SK-N-SH (cell line): ENCODE data around the gene MED8. TPM values are rescaled to one million over a fixed set of nuclear protein-coding genes. Genes with fewer than 3 reads are reported as not detected.

Source experiments
- CTCF ChIA-PET: fragments of 300-600, 350-600 bp; formaldehyde crosslinking; extraction: SDS; loops from one replicate; lab custom pipeline; 2021; lab: Yijun Ruan, JAX
- POLR2A ChIA-PET: fragments of 350-600 bp; sonication (Branson Sonifier 250); formaldehyde crosslinking; extraction: SDS; loops from one replicate; lab custom pipeline; 2020; ENCODE audit warnings: antibody characterized with exemption, inconsistent platforms; lab: Yijun Ruan, JAX
- DNase-seq: peaks from one replicate; pipeline ENCODE4 v3.0.0; 2012
- H2AFZ ChIP-seq: fragments of 200-600 bp; sonication (generic); 2 replicates; pipeline ENCODE4 v1.8.1; 2016; ENCODE audit warnings: antibody characterized with exemption, mild to moderate bottlenecking, low read depth
- H3F3A ChIP-seq: fragments of 200-600 bp; sonication (generic); replicated peaks from 2 replicates; pipeline ENCODE3; 2016; ENCODE audit warnings: antibody characterized with exemption, mild to moderate bottlenecking; ENCODE audit not compliant: insufficient read depth
- H3K27ac ChIP-seq, 2 experiments: fragments of 200-500 bp in 1 of 2; fragments of 200-600 bp in 1 of 2; sonication (Bioruptor generic) in 1 of 2; sonication (generic), shearing (Covaris generic) in 1 of 2; 2 replicates each; pipeline versions ENCODE4 v1.5.1 to v1.6.1; 2014 to 2016; ENCODE audit warnings: low read depth in 2 of 2, inconsistent platforms in 1 of 2, low read length in 1 of 2, mild to moderate bottlenecking in 1 of 2, mixed read lengths in 1 of 2
- H3K27me3 ChIP-seq: fragments of 200-600 bp; sonication (generic), shearing (Covaris generic); 2 replicates; pipeline ENCODE4 v1.6.1; 2016; ENCODE audit warnings: mixed run types; ENCODE audit not compliant: insufficient read depth
- H3K36me3 ChIP-seq, 2 experiments: fragments of 200-500 bp in 1 of 2; fragments of 200-600 bp in 1 of 2; sonication (Bioruptor generic) in 1 of 2; sonication (generic) in 1 of 2; replicated peaks in 1 of 2; 2 replicates each; pipeline versions ENCODE3 to v1.5.1; 2014 to 2016; ENCODE audit warnings: low read length in 1 of 2, mild to moderate bottlenecking in 1 of 2; ENCODE audit not compliant: insufficient read depth in 2 of 2, control insufficient read depth in 1 of 2
- H3K4me1 ChIP-seq, 2 experiments: fragments of 200-500 bp in 1 of 2; fragments of 200-600 bp in 1 of 2; sonication (Bioruptor generic) in 1 of 2; sonication (generic), shearing (Covaris generic) in 1 of 2; 2 replicates each; pipeline versions ENCODE4 v1.5.1 to v1.6.1; 2014 to 2016; ENCODE audit warnings: low read depth in 1 of 2, low read length in 1 of 2, mixed run types in 1 of 2; ENCODE audit not compliant: insufficient read depth in 2 of 2, control insufficient read depth in 1 of 2
- H3K4me2 ChIP-seq: fragments of 200-600 bp; sonication (generic), shearing (Covaris generic); 2 replicates; pipeline ENCODE4 v1.6.1; 2017; ENCODE audit warnings: mixed run types
- H3K4me3 ChIP-seq, 2 experiments: fragments of 200-500 bp in 1 of 2; fragments of 200-600 bp in 1 of 2; sonication (Bioruptor generic) in 1 of 2; sonication (generic), shearing (Covaris generic) in 1 of 2; 2 replicates each; pipeline versions ENCODE4 v1.5.1 to v1.8.1; 2014 to 2016; ENCODE audit warnings: low read depth in 2 of 2, inconsistent platforms in 1 of 2, low read length in 1 of 2, mild to moderate bottlenecking in 1 of 2, mixed read lengths in 1 of 2, moderate library complexity in 1 of 2
- H3K79me2 ChIP-seq: fragments of 200-600 bp; sonication (generic); 2 replicates; pipeline ENCODE4 v1.8.1; 2017; ENCODE audit warnings: mild to moderate bottlenecking; ENCODE audit not compliant: insufficient read depth
- H3K9ac ChIP-seq: fragments of 200-600 bp; sonication (generic); 2 replicates; pipeline ENCODE4 v1.6.1; 2017; ENCODE audit warnings: mixed run types
- H3K9me2 ChIP-seq: fragments of 200-600 bp; sonication (generic); 2 replicates; pipeline ENCODE4 v1.6.1; 2017; ENCODE audit warnings: mixed run types
- H3K9me3 ChIP-seq: fragments of 200-600 bp; sonication (generic); 2 replicates; pipeline ENCODE4 v1.6.1; 2017; ENCODE audit warnings: mixed run types, mild to moderate bottlenecking, moderate library complexity
- H4K20me1 ChIP-seq: fragments of 200-600 bp; sonication (generic); 2 replicates; pipeline ENCODE4 v1.6.1; 2017; ENCODE audit warnings: mild to moderate bottlenecking, mixed run types; ENCODE audit not compliant: insufficient read depth
- CHD2 ChIP-seq: fragments of 150-350 bp; IDR thresholded peaks from 2 replicates; pipeline ENCODE4 v1.6.1; 2018; ENCODE audit warnings: low read length; ENCODE audit not compliant: partially characterized antibody
- EP300 ChIP-seq, 2 experiments: IDR thresholded peaks; 2 replicates each; pipeline versions ENCODE4 v1.4.0 to v1.6.1; 2012; ENCODE audit warnings: borderline replicate concordance in 1 of 2, low read depth in 1 of 2, low read length in 1 of 2
- EZH2phosphoT487 ChIP-seq: fragments of 200-600 bp; sonication (generic); IDR thresholded peaks from 2 replicates; pipeline ENCODE4 v1.6.1; 2017; ENCODE audit warnings: low read depth, mixed run types, mild to moderate bottlenecking, antibody characterized with exemption, moderate library complexity, borderline replicate concordance
- FOSL2 ChIP-seq: IDR thresholded peaks from 2 replicates; pipeline ENCODE4 v1.4.0; 2012; ENCODE audit warnings: low read depth, mild to moderate bottlenecking, moderate library complexity, borderline replicate concordance
- FOXJ3 ChIP-seq: sonication (generic); formaldehyde crosslinking; IDR thresholded peaks from 2 replicates; pipeline ENCODE4 v1.5.1; 2020; ENCODE audit warnings: mild to moderate bottlenecking, missing genetic modification reagents
- FOXM1 ChIP-seq: IDR thresholded peaks from 2 replicates; pipeline ENCODE4 v1.4.0; 2012; ENCODE audit warnings: low read depth, mild to moderate bottlenecking
- GABPA ChIP-seq: IDR thresholded peaks from 2 replicates; pipeline ENCODE4 v1.4.0; 2012; ENCODE audit warnings: low read depth, mild to moderate bottlenecking
- NRF1 ChIP-seq: IDR thresholded peaks from 2 replicates; pipeline ENCODE4 v1.6.1; 2012; ENCODE audit warnings: low read depth, mild to moderate bottlenecking, low read length
- POLR2AphosphoS5 ChIP-seq: IDR thresholded peaks from 2 replicates; pipeline ENCODE4 v1.6.1; 2012; ENCODE audit warnings: low read depth, low read length
- RFX5 ChIP-seq: IDR thresholded peaks from 2 replicates; pipeline ENCODE4 v1.6.1; 2012; ENCODE audit warnings: mild to moderate bottlenecking, improper control_type of control experiment, low read length
- RXRA ChIP-seq: IDR thresholded peaks from 2 replicates; pipeline ENCODE4 v1.4.0; 2012; ENCODE audit warnings: low read depth, mild to moderate bottlenecking, borderline replicate concordance
- SMC3 ChIP-seq: IDR thresholded peaks from 2 replicates; pipeline ENCODE4 v1.6.1; 2012; ENCODE audit warnings: low read depth, low read length, improper control_type of control experiment
- TAF1 ChIP-seq: IDR thresholded peaks from 2 replicates; pipeline ENCODE4 v1.6.1; 2012; ENCODE audit warnings: low read depth, mild to moderate bottlenecking, low read length, moderate library complexity, borderline replicate concordance
- TCF12 ChIP-seq: IDR thresholded peaks from 2 replicates; pipeline ENCODE4 v1.4.0; 2012
- TEAD4 ChIP-seq: IDR thresholded peaks from 2 replicates; pipeline ENCODE4 v1.4.0; 2012; ENCODE audit warnings: mild to moderate bottlenecking, borderline replicate concordance; ENCODE audit not compliant: insufficient read depth
- YY1 ChIP-seq: IDR thresholded peaks from 2 replicates; pipeline ENCODE4 v1.4.0; 2012; ENCODE audit warnings: low read depth, mild to moderate bottlenecking
- WGBS: methylation state at CpG from one replicate; pipeline ENCODE4 v1.1.6; 2017; ENCODE audit warnings: low lambda C conversion rate; 5-methylcytosine and 5-hydroxymethylcytosine counted together
- polyA plus RNA-seq, 3 experiments: library from polyadenylated mRNA; depleted of rRNA; stranded (reverse); fragments of >200 nt; gene quantifications; 2 replicates each; pipeline ENCODE4 v1.2.3, GENCODE V29; 2012
- TF ChIP-seq, protein P1 (sequence below): fragments of 150-350 bp; IDR thresholded peaks from 2 replicates; pipeline ENCODE4 v1.6.1; 2016; ENCODE audit warnings: mild to moderate bottlenecking, low read depth, low read length
- TF ChIP-seq, protein P2 (sequence below): fragments of 200-600 bp; sonication (generic); IDR thresholded peaks from 2 replicates; pipeline ENCODE4 v1.6.1; 2017; ENCODE audit warnings: antibody characterized with exemption, mild to moderate bottlenecking, moderate library complexity
- TF ChIP-seq, protein P3 (sequence below): IDR thresholded peaks from 2 replicates; pipeline ENCODE4 v1.6.1; 2012; ENCODE audit warnings: mild to moderate bottlenecking, low read depth, low read length, moderate library complexity
- TF ChIP-seq, protein P4 (sequence below): IDR thresholded peaks from 2 replicates; pipeline ENCODE4 v1.4.0; 2012; ENCODE audit warnings: low read depth, borderline replicate concordance

Gene MED8
- polyA plus RNA-seq, 1 of the 3 experiments (the other 2 are of a cell fraction) = 33.7 TPM

DNA sequence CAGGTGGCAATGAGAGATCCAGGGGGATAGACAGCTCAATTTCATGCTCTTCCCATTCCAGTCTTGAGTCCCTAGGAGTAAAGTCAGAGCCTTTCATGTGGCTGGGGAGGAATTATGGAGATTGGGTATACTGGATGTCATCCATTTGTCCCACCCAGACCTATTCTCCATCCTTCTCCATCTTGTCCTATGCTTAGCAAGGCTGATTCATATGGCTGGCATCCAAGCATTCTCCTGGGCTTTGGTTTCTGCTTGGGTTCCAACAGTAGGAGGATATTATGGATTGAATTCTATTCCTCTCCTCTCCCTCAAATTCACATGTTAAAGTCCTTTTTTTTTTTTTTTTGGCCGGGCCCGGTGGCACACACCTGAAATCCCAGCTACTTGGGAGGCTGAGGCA lies 34.7 kb downstream of the MED8 start:
- Histone ChIP-seq H3K36me3 (no peaks in the 10 kb centered on the region), H3K4me1 (peaks cover 7 to 17% of the 10 kb centered on the region in 2 experiments; a peak in 2 of 4 replicates)

DNA sequence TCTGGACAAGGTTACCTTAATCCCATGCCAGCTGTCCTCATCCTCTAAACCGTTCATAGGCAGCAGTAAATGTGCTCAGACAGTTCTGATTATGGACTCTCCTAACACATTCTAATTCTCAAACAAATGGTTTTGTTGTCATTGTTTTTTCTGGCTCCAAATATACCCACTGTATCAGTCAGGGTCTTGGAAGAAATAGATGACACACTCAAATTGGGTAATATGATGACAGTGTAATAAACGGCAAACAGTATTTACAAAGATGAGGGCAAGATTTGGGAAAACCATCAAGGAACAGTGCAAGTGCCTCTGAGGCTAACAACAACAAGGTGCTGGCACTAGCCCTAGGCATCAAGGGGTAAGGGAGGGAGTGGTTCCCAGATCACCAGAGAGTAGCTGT lies 35.1 kb downstream of the MED8 start:
- Histone ChIP-seq H3K9me2 (no peaks in the 10 kb centered on the region), H3K4me1 (peaks cover 11 to 16% of the 10 kb centered on the region in 2 experiments; a peak in 2 of 4 replicates), H3K9ac (no peak overlapping the region), H3K79me2 (peaks cover 12% of the 10 kb centered on the region), H2AFZ (no peak overlapping the region), H3K4me3 (no peak overlapping the region), H3K9me3 (no peaks in the 10 kb centered on the region), H3K27me3 (no peaks in the 10 kb centered on the region), H4K20me1 (no peaks in the 10 kb centered on the region), H3K27ac (no peak overlapping the region), H3K36me3 (no peaks in the 10 kb centered on the region), H3K4me2 (no peak overlapping the region), H3F3A (peaks cover 19% of the 10 kb centered on the region)
- no peak for DNase-seq
- POLR2A ChIA-PET = no interaction called here
- CTCF ChIA-PET = interaction anchor here (0.8 kb wide), 1 partner anchor 281 kb away, joined by 3 read pairs; no protein-coding TSS in a partner anchor
- WGBS = 88% methylated on average over 2 of the region's 2 CpGs
- TF ChIP-seq EZH2phosphoT487 (no peak), FOXM1 (no peak), TAF1 (no peak), FOSL2 (no peak), FOXJ3 (CRISPR knock-in tag) (no peak), RXRA (no peak), YY1 (no peak), NRF1 (no peak), CHD2 (no peak), GABPA (no peak), SMC3 (no peak), RFX5 (no peak), POLR2AphosphoS5 (no peak), TCF12 (no peak)
- TF ChIP-seq, protein P1, sequence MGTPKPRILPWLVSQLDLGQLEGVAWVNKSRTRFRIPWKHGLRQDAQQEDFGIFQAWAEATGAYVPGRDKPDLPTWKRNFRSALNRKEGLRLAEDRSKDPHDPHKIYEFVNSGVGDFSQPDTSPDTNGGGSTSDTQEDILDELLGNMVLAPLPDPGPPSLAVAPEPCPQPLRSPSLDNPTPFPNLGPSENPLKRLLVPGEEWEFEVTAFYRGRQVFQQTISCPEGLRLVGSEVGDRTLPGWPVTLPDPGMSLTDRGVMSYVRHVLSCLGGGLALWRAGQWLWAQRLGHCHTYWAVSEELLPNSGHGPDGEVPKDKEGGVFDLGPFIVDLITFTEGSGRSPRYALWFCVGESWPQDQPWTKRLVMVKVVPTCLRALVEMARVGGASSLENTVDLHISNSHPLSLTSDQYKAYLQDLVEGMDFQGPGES = no peak
- TF ChIP-seq, protein P2, sequence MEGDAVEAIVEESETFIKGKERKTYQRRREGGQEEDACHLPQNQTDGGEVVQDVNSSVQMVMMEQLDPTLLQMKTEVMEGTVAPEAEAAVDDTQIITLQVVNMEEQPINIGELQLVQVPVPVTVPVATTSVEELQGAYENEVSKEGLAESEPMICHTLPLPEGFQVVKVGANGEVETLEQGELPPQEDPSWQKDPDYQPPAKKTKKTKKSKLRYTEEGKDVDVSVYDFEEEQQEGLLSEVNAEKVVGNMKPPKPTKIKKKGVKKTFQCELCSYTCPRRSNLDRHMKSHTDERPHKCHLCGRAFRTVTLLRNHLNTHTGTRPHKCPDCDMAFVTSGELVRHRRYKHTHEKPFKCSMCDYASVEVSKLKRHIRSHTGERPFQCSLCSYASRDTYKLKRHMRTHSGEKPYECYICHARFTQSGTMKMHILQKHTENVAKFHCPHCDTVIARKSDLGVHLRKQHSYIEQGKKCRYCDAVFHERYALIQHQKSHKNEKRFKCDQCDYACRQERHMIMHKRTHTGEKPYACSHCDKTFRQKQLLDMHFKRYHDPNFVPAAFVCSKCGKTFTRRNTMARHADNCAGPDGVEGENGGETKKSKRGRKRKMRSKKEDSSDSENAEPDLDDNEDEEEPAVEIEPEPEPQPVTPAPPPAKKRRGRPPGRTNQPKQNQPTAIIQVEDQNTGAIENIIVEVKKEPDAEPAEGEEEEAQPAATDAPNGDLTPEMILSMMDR = no peak
- TF ChIP-seq, protein P3, sequence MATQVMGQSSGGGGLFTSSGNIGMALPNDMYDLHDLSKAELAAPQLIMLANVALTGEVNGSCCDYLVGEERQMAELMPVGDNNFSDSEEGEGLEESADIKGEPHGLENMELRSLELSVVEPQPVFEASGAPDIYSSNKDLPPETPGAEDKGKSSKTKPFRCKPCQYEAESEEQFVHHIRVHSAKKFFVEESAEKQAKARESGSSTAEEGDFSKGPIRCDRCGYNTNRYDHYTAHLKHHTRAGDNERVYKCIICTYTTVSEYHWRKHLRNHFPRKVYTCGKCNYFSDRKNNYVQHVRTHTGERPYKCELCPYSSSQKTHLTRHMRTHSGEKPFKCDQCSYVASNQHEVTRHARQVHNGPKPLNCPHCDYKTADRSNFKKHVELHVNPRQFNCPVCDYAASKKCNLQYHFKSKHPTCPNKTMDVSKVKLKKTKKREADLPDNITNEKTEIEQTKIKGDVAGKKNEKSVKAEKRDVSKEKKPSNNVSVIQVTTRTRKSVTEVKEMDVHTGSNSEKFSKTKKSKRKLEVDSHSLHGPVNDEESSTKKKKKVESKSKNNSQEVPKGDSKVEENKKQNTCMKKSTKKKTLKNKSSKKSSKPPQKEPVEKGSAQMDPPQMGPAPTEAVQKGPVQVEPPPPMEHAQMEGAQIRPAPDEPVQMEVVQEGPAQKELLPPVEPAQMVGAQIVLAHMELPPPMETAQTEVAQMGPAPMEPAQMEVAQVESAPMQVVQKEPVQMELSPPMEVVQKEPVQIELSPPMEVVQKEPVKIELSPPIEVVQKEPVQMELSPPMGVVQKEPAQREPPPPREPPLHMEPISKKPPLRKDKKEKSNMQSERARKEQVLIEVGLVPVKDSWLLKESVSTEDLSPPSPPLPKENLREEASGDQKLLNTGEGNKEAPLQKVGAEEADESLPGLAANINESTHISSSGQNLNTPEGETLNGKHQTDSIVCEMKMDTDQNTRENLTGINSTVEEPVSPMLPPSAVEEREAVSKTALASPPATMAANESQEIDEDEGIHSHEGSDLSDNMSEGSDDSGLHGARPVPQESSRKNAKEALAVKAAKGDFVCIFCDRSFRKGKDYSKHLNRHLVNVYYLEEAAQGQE = no peak
- TF ChIP-seq, protein P4, sequence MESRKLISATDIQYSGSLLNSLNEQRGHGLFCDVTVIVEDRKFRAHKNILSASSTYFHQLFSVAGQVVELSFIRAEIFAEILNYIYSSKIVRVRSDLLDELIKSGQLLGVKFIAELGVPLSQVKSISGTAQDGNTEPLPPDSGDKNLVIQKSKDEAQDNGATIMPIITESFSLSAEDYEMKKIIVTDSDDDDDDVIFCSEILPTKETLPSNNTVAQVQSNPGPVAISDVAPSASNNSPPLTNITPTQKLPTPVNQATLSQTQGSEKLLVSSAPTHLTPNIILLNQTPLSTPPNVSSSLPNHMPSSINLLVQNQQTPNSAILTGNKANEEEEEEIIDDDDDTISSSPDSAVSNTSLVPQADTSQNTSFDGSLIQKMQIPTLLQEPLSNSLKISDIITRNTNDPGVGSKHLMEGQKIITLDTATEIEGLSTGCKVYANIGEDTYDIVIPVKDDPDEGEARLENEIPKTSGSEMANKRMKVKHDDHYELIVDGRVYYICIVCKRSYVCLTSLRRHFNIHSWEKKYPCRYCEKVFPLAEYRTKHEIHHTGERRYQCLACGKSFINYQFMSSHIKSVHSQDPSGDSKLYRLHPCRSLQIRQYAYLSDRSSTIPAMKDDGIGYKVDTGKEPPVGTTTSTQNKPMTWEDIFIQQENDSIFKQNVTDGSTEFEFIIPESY = no peak

More for the DNA sequence above, 34.7 kb downstream of the MED8 start:
- Histone ChIP-seq H3K9me2 (no peaks in the 10 kb centered on the region), H3K27ac (no peak overlapping the region), H3K27me3 (no peaks in the 10 kb centered on the region), H3K9ac (no peak overlapping the region), H3F3A (peaks cover 17% of the 10 kb centered on the region), H3K9me3 (no peaks in the 10 kb centered on the region), H2AFZ (no peak overlapping the region), H3K79me2 (peaks cover 16% of the 10 kb centered on the region), H3K4me3 (no peak overlapping the region), H3K4me2 (no peak overlapping the region), H4K20me1 (no peaks in the 10 kb centered on the region)
- POLR2A ChIA-PET = interaction anchor here (0.7 kb wide), 1 partner anchor 21 kb away, joined by 3 read pairs; no protein-coding TSS in a partner anchor
- no peak for DNase-seq
- CTCF ChIA-PET = interaction anchor here (0.8 kb wide), 1 partner anchor 281 kb away, joined by 3 read pairs; no protein-coding TSS in a partner anchor
- TF ChIP-seq CHD2 = no peak
- no peak for TF ChIP-seq EP300 (IDR thresholded peaks at IDR 0.05; ENCODE audit: borderline replicate concordance in 1 of 2, low read depth in 1 of 2, low read length in 1 of 2)
- TF ChIP-seq TEAD4 = no peak
- no peak for TF ChIP-seq POLR2AphosphoS5
- TF ChIP-seq EZH2phosphoT487 = no peak
- WGBS = 100% methylated on average over 2 of the region's 2 CpGs
